Left forelimb (tissue), 1 donor: ENCODE results near the gene GHDC.

Experiments
- DNase-seq: peaks from one replicate; pipeline ENCODE4 v3.0.0-alpha.2; 2018; ENCODE audit warnings: low spot score

GHDC gene

GRCh38 chr17:42182927-42183734, 11.2 kb downstream of the GHDC start:
- no peak for DNase-seq

GRCh38 chr17:42181851-42182207, 12.5 kb downstream of the GHDC start:
- DNase-seq: no peak

GRCh38 chr17:42180922-42181850, 13.1 kb downstream of the GHDC start, which contains the start of gene KCNH4:
KCNH4 (minus strand) TSS chr17:42181142; CDS start chr17:42180945, 197 bp downstream.
- DNase-seq: no peak

- DNase-seq: no peak
Measured at GRCh38 chr17:42180411-42180921, 13.8 kb downstream of the GHDC start.

- no peak for DNase-seq
Measured at GRCh38 chr17:42179911-42180410, 14.3 kb downstream of the GHDC start.

- no peak for DNase-seq
Measured at GRCh38 chr17:42179335-42179734, 15.0 kb downstream of the GHDC start.

GRCh38 chr17:42178817-42179216, 15.5 kb downstream of the GHDC start:
- no peak for DNase-seq

- no peak for DNase-seq
Measured at GRCh38 chr17:42177684-42178083, 16.6 kb downstream of the GHDC start.

- no peak for DNase-seq
Measured at GRCh38 chr17:42174126-42174783, 20.0 kb downstream of the GHDC start.

GRCh38 chr17:42171831-42172230, 22.5 kb downstream of the GHDC start:
- DNase-seq: no peak

- DNase-seq: no peak
Measured at GRCh38 chr17:42169351-42169750, 24.9 kb downstream of the GHDC start.

- DNase-seq: no peak
Measured at GRCh38 chr17:42167807-42168206, 26.5 kb downstream of the GHDC start.

GRCh38 chr17:42166196-42166763, 28.0 kb downstream of the GHDC start:
- DNase-seq: no peak

- DNase-seq: no peak
Measured at GRCh38 chr17:42165751-42166150, 28.5 kb downstream of the GHDC start.

GRCh38 chr17:42163696-42164407, 30.4 kb downstream of the GHDC start:
- no peak for DNase-seq

GRCh38 chr17:42163113-42163512, 31.2 kb downstream of the GHDC start:
- DNase-seq: no peak

- no peak for DNase-seq
Measured at GRCh38 chr17:42160531-42160910, 33.8 kb downstream of the GHDC start.

- no peak for DNase-seq
Measured at GRCh38 chr17:42159796-42160530, 34.3 kb downstream of the GHDC start.

- no peak for DNase-seq
Measured at GRCh38 chr17:42155614-42156045, 38.7 kb downstream of the GHDC start.
